Nephron (organoid): Measurements from ENCODE around the gene CKMT1A.
"Not testable (repeated sequence)": the region's sequence is repeated elsewhere in the genome, so short reads cannot be mapped to it uniquely, and the experiment has no call there.

ENCODE experiments used
- H3K27ac Mint-ChIP-seq, 3 experiments: 2 replicates each; pipeline ENCODE4 v1.8.0; 2020; ENCODE audit warnings: mixed read lengths in 3 of 3, mild to moderate bottlenecking in 2 of 3, moderate library complexity in 1 of 3
- H3K27me3 Mint-ChIP-seq: 2 replicates; pipeline ENCODE4 v1.8.0; 2021; ENCODE audit warnings: low read depth, mild to moderate bottlenecking, moderate library complexity, mixed read lengths
- H3K36me3 Mint-ChIP-seq: 2 replicates; pipeline ENCODE4 v1.8.0; 2020; ENCODE audit warnings: low read depth, mixed read lengths
- H3K4me1 Mint-ChIP-seq: 2 replicates; pipeline ENCODE4 v1.8.0; 2020; ENCODE audit warnings: mixed read lengths
- H3K4me3 Mint-ChIP-seq, 3 experiments: 2 replicates each; pipeline ENCODE4 v1.8.0; 2020; ENCODE audit warnings: mild to moderate bottlenecking in 3 of 3, mixed read lengths in 3 of 3, moderate library complexity in 2 of 3
- H3K9me3 Mint-ChIP-seq: 2 replicates; pipeline ENCODE4 v1.8.0; 2020; ENCODE audit warnings: mixed read lengths
- CTCF ChIP-seq, 3 experiments: fragments of 200-600 bp; sonication (generic); IDR thresholded peaks; one replicate each; pipeline ENCODE4 v1.5.0; 2021; ENCODE audit warnings: antibody characterized with exemption in 3 of 3; ENCODE audit not compliant: unreplicated experiment in 3 of 3

The CKMT1A gene

GRCh38 chr15:43693148-43694022 lies at the start of gene CKMT1A:
Gene CKMT1A, plus strand, starts transcription at chr15:43693859. Its CDS starts 192 bp downstream, at chr15:43694051.
- H3K36me3 Mint-ChIP-seq, H3K4me3 Mint-ChIP-seq, H3K4me1 Mint-ChIP-seq, H3K27ac Mint-ChIP-seq, H3K9me3 Mint-ChIP-seq, H3K27me3 Mint-ChIP-seq: not testable (repeated sequence)

GRCh38 chr15:43648649-43649429 lies 44.8 kb upstream of the CKMT1A start, which contains the start of gene CATSPER2:
Gene CATSPER2, minus strand, starts transcription at chr15:43648844. Its CDS starts 783 bp downstream, at chr15:43648061.
- no peaks in the 10 kb centered on the region for H3K27me3 Mint-ChIP-seq
- no peak for TF ChIP-seq CTCF (IDR thresholded peaks at IDR 0.05; ENCODE audit: unreplicated experiment in 3 of 3)
- no peaks in the 10 kb centered on the region for H3K4me1 Mint-ChIP-seq
- peaks cover 26% of the 10 kb centered on the region for H3K36me3 Mint-ChIP-seq
- no peak within 1 kb of the TSS for H3K4me3 Mint-ChIP-seq
- H3K27ac Mint-ChIP-seq = no peak within 1 kb of the TSS
- peaks cover 2% of the 10 kb centered on the region for H3K9me3 Mint-ChIP-seq

- peaks cover 26% of the 10 kb centered on the region for H3K36me3 Mint-ChIP-seq
- H3K9me3 Mint-ChIP-seq, H3K4me1 Mint-ChIP-seq, H3K4me3 Mint-ChIP-seq, H3K27ac Mint-ChIP-seq, H3K27me3 Mint-ChIP-seq: not testable (repeated sequence)
Measured at GRCh38 chr15:43649430-43649926, 44.2 kb upstream of the CKMT1A start.

DNA sequence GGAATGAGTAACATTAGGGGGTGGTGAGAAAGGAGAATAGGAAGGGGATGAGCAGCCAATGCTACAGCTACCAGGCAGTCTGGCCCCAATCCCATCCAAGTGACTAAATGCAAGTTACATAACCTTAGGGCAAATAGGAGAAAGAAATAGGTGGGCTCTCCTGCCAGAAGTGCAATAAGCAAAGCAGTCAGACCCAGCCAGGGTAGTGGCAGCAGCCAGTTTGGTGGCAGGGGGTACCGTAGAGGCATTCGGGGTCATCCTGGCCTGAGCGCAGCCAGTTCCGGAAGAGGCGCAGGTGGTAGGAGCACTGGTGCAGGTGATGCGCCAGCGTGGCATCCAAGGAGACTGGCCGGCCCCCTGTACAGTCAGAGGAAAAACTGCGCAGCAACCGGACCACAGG lies 33.9 kb upstream of the CKMT1A start:
- H3K9me3 Mint-ChIP-seq, H3K4me1 Mint-ChIP-seq, H3K27ac Mint-ChIP-seq, H3K4me3 Mint-ChIP-seq, H3K27me3 Mint-ChIP-seq, H3K36me3 Mint-ChIP-seq: not testable (repeated sequence)

DNA sequence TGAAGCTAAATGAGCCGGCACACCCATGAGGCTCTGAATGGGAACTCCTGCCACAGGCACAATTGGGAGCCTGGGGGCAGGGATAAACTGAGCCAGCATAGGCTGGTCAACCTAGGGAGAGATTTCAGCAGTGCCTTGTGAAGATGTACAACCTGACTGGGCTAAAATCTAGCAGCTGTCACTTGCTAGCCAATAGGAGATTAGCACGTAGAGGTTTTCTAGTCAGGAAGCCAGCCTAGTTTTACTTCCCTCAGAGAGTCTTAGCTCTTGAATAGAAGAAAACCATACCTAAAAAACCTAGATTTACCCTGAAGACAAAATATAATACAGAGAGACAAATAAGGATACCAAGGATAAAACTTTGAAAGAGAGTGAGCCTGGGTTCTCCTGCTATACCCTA lies 31.4 kb upstream of the CKMT1A start:
- H3K36me3 Mint-ChIP-seq, H3K4me3 Mint-ChIP-seq, H3K4me1 Mint-ChIP-seq, H3K9me3 Mint-ChIP-seq, H3K27me3 Mint-ChIP-seq, H3K27ac Mint-ChIP-seq: not testable (repeated sequence)

GRCh38 chr15:43663333-43663732 lies 30.3 kb upstream of the CKMT1A start:
- not testable (repeated sequence) for H3K27me3 Mint-ChIP-seq, H3K4me1 Mint-ChIP-seq, H3K4me3 Mint-ChIP-seq, H3K36me3 Mint-ChIP-seq, H3K27ac Mint-ChIP-seq, H3K9me3 Mint-ChIP-seq

GRCh38 chr15:43666177-43666576 lies 27.5 kb upstream of the CKMT1A start:
- H3K9me3 Mint-ChIP-seq, H3K27me3 Mint-ChIP-seq, H3K27ac Mint-ChIP-seq, H3K4me3 Mint-ChIP-seq, H3K36me3 Mint-ChIP-seq, H3K4me1 Mint-ChIP-seq: not testable (repeated sequence)

DNA sequence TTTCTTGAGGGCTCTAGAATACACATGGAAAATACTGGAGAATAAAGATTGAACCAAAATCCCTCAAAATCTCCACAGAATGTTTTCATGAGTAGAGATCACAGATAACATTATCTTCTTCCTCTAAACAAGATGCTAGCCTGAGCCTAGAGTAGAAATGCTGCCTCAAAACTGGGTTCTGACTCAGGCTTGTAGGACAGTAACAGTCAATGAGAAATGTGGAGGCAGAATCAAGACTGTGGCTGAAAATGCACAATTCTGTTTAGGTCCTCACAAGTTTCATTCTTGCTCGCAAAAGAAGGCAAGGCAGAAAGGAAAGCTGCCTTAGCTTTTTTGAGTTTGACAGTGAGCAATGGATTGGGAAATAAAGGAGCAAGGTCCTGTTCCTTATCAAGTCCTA lies 19.5 kb upstream of the CKMT1A start:
- H3K4me3 Mint-ChIP-seq, H3K27ac Mint-ChIP-seq, H3K36me3 Mint-ChIP-seq, H3K9me3 Mint-ChIP-seq, H3K27me3 Mint-ChIP-seq, H3K4me1 Mint-ChIP-seq: not testable (repeated sequence)

GRCh38 chr15:43689604-43690301 lies 3.9 kb upstream of the CKMT1A start:
- H3K4me3 Mint-ChIP-seq, H3K4me1 Mint-ChIP-seq, H3K27me3 Mint-ChIP-seq, H3K36me3 Mint-ChIP-seq, H3K27ac Mint-ChIP-seq, H3K9me3 Mint-ChIP-seq: not testable (repeated sequence)

- H3K9me3 Mint-ChIP-seq, H3K27me3 Mint-ChIP-seq, H3K4me3 Mint-ChIP-seq, H3K36me3 Mint-ChIP-seq, H3K4me1 Mint-ChIP-seq, H3K27ac Mint-ChIP-seq: not testable (repeated sequence)
Measured at GRCh38 chr15:43692679-43693078, 980 bp upstream of the CKMT1A start.
